WERI-Rb-1 (cell line): ENCODE data around the gene KHDRBS1.
A peak's percentile ranks its signal among the peaks of the same experiment; 100 is the strongest.

Experiments
- DNase-seq: peaks from one replicate; pipeline ENCODE4 v3.0.0-alpha.2; 2020
- H3K27ac ChIP-seq: fragments of 250-450 bp; sonication (Bioruptor Pico); 2 replicates; pipeline ENCODE4 v1.5.1; 2020; ENCODE audit warnings: mild to moderate bottlenecking, moderate library complexity
- H3K27me3 ChIP-seq: fragments of 250-450 bp; sonication (Bioruptor Pico); 2 replicates; pipeline ENCODE4 v1.5.1; 2021; ENCODE audit warnings: mild to moderate bottlenecking, low read depth, moderate library complexity; ENCODE audit not compliant: insufficient read depth, severe bottlenecking
- H3K36me3 ChIP-seq: fragments of 250-450 bp; sonication (Bioruptor Pico); 2 replicates; pipeline ENCODE4 v1.5.1; 2020; ENCODE audit warnings: mild to moderate bottlenecking, moderate library complexity
- H3K4me3 ChIP-seq: 2 replicates; pipeline ENCODE4 v1.5.1; 2011; ENCODE audit warnings: low read depth, mild to moderate bottlenecking, control low read depth, low read length
- H3K9me3 ChIP-seq: fragments of 250-450 bp; sonication (Bioruptor Pico); 2 replicates; pipeline ENCODE4 v1.5.1; 2021; ENCODE audit warnings: mild to moderate bottlenecking, moderate library complexity; ENCODE audit not compliant: severe bottlenecking
- CTCF ChIP-seq: IDR thresholded peaks from 2 replicates; pipeline ENCODE4 v1.5.1; 2011; ENCODE audit warnings: low read depth, mild to moderate bottlenecking, control low read depth, inconsistent platforms, low read length

Gene KHDRBS1

GRCh38 chr1:32071758-32072621 is 58.3 kb downstream of the KHDRBS1 start:
- no peak for TF ChIP-seq CTCF
- peak overlapping the region; percentile 88 for H3K4me3 ChIP-seq
- no peak for DNase-seq
- no peaks in the 10 kb centered on the region for H3K9me3 ChIP-seq
- H3K36me3 ChIP-seq, result peaks cover 16% of the 10 kb centered on the region
- H3K27me3 ChIP-seq, result no peaks in the 10 kb centered on the region
- H3K27ac ChIP-seq, result peak overlapping the region; percentile 95

- TF ChIP-seq CTCF, result no peak
- H3K27ac ChIP-seq, result peak within 1 kb of the TSS; percentile 95
- peak; percentile 96 for DNase-seq
- H3K9me3 ChIP-seq, result no peaks in the 10 kb centered on the region
- H3K27me3 ChIP-seq, result no peaks in the 10 kb centered on the region
- H3K4me3 ChIP-seq, result peak within 1 kb of the TSS; percentile 88
- H3K36me3 ChIP-seq, result peaks cover 24% of the 10 kb centered on the region
Measured at GRCh38 chr1:32072622-32073298, 59.1 kb downstream of the KHDRBS1 start, which contains the start of gene TMEM39B. TMEM39B (plus strand) TSS chr1:32072939; CDS start chr1:32073048, 109 bp downstream.

- peak; percentile 35; the same call in 1 of the 2 replicates for TF ChIP-seq CTCF
- Histone ChIP-seq H3K27ac (peak overlapping the region; percentile 95), H3K4me3 (peak overlapping the region; percentile 88), H3K9me3 (no peaks in the 10 kb centered on the region), H3K27me3 (no peaks in the 10 kb centered on the region), H3K36me3 (peaks cover 30% of the 10 kb centered on the region)
- DNase-seq, result peak; percentile 95
Measured at GRCh38 chr1:32073299-32074229, 59.9 kb downstream of the KHDRBS1 start.

- Histone ChIP-seq H3K9me3 (no peaks in the 10 kb centered on the region), H3K27ac (no peak overlapping the region), H3K4me3 (no peak overlapping the region), H3K36me3 (peaks cover 37% of the 10 kb centered on the region), H3K27me3 (no peaks in the 10 kb centered on the region)
- no peak for DNase-seq
- TF ChIP-seq CTCF, result no peak
Measured at GRCh38 chr1:32074841-32075240, 61.2 kb downstream of the KHDRBS1 start.

GRCh38 chr1:32077451-32077850 is 63.8 kb downstream of the KHDRBS1 start:
- H3K36me3 ChIP-seq, result peaks cover 61% of the 10 kb centered on the region
- H3K27me3 ChIP-seq, result no peaks in the 10 kb centered on the region
- no peak for DNase-seq
- no peak overlapping the region for H3K4me3 ChIP-seq
- TF ChIP-seq CTCF, result no peak
- no peak overlapping the region for H3K27ac ChIP-seq
- H3K9me3 ChIP-seq, result no peaks in the 10 kb centered on the region
